Endothelial cell of umbilical vein (primary cell): ENCODE data around the gene NUBP1. TPM values are rescaled to one million over a fixed set of nuclear protein-coding genes. Genes with fewer than 3 reads are reported as not detected.

Source experiments
- BruUV-seq: library from RNA; stranded (reverse); fragments of 400-500 nt; replicated peaks from 2 replicates; lab custom pipeline; 2021; lab: Mats Ljungman, UMichigan
- CTCF ChIA-PET: fragments of 300-600, 350-600 bp; sonication (Branson Sonifier 250); formaldehyde crosslinking; loops from one replicate; lab custom pipeline; 2021; ENCODE audit warnings: antibody characterized with exemption, inconsistent platforms; lab: Charles Lee
- POLR2A ChIA-PET: fragments of 300-600, 350-600 bp; sonication (Branson Sonifier 250); formaldehyde crosslinking; loops from one replicate; lab custom pipeline; 2021; ENCODE audit warnings: antibody characterized with exemption, inconsistent platforms; lab: Charles Lee
- DNase-seq: peaks from one replicate; pipeline ENCODE4 v3.0.0-alpha.2; 2011; ENCODE audit warnings: low read depth, low spot score
- FAIRE-seq: peaks from 2 replicates; lab custom pipeline; 2011; peaks lifted over from hg19 to GRCh38; lab: Jason Lieb, UNC
- H2AFZ ChIP-seq: 2 replicates; pipeline ENCODE4 v1.6.0; 2012; ENCODE audit warnings: low read depth, low read length, control low read depth, inconsistent platforms
- H3K27ac ChIP-seq: 2 replicates; pipeline ENCODE4 v1.5.1; 2011; ENCODE audit warnings: low read depth, mild to moderate bottlenecking, control low read depth, low read length, moderate library complexity; ENCODE audit not compliant: insufficient read depth
- H3K27me3 ChIP-seq, 2 experiments: 2 replicates each; pipeline versions ENCODE4 v1.6.0 to v1.6.1; 2011; ENCODE audit warnings: low read length in 2 of 2, mixed read lengths in 1 of 2; ENCODE audit not compliant: control insufficient read depth in 2 of 2, insufficient read depth in 2 of 2
- H3K36me3 ChIP-seq, 2 experiments: 2 replicates in 1 of 2; 3 replicates in 1 of 2; pipeline ENCODE4 v1.5.1; 2011; ENCODE audit warnings: low read length in 2 of 2, mild to moderate bottlenecking in 1 of 2, moderate library complexity in 1 of 2; ENCODE audit not compliant: control insufficient read depth in 2 of 2, insufficient read depth in 2 of 2; ENCODE audit errors: extremely low read depth in 1 of 2
- H3K4me1 ChIP-seq: 3 replicates; pipeline ENCODE4 v1.5.1; 2011; ENCODE audit warnings: mild to moderate bottlenecking, low read length; ENCODE audit not compliant: control insufficient read depth, insufficient read depth; ENCODE audit errors: extremely low read depth
- H3K4me2 ChIP-seq: 2 replicates; pipeline ENCODE4 v1.6.1; 2011; ENCODE audit warnings: low read length, control low read depth, mixed read lengths; ENCODE audit not compliant: insufficient read depth
- H3K4me3 ChIP-seq, 3 experiments: fragments of 200-600 bp in 1 of 3; sonication (generic), shearing (Covaris generic) in 1 of 3; replicated peaks in 1 of 3; 2 replicates each; pipeline ENCODE4 v1.5.1; 2011 to 2016; ENCODE audit warnings: control low read depth in 3 of 3, low read length in 3 of 3, mild to moderate bottlenecking in 2 of 3, inconsistent platforms in 1 of 3, low read depth in 1 of 3, moderate library complexity in 1 of 3; ENCODE audit not compliant: insufficient read depth in 1 of 3
- H3K79me2 ChIP-seq: 2 replicates; pipeline ENCODE4 v1.6.0; 2012; ENCODE audit warnings: low read length, inconsistent platforms; ENCODE audit not compliant: control insufficient read depth, insufficient read depth
- H3K9ac ChIP-seq: replicated peaks from 2 replicates; pipeline ENCODE3; 2011; ENCODE audit warnings: low read length, control low read depth; ENCODE audit not compliant: insufficient read depth; ENCODE audit errors: extremely low read depth
- H3K9me1 ChIP-seq: replicated peaks from 3 replicates; pipeline ENCODE4 v1.6.0; 2011; ENCODE audit warnings: mild to moderate bottlenecking, low read length; ENCODE audit not compliant: control insufficient read depth, insufficient read depth; ENCODE audit errors: extremely low read depth
- H3K9me3 ChIP-seq: replicated peaks from 2 replicates; pipeline ENCODE4 v1.5.1; 2012; ENCODE audit warnings: low read length, inconsistent platforms; ENCODE audit not compliant: control insufficient read depth, insufficient read depth
- H4K20me1 ChIP-seq: replicated peaks from 2 replicates; pipeline ENCODE3; 2011; ENCODE audit warnings: mild to moderate bottlenecking, low read length; ENCODE audit not compliant: control insufficient read depth, insufficient read depth; ENCODE audit errors: extremely low read depth
- GATA2 ChIP-seq: IDR thresholded peaks from 2 replicates; pipeline ENCODE4 v1.7.0; 2011; ENCODE audit warnings: low read depth, mild to moderate bottlenecking, moderate library complexity, mixed read lengths, low read length; ENCODE audit not compliant: insufficient read length, insufficient read depth
- dilution Hi-C: fragments of 300-500 bp; cut with MboI; formaldehyde crosslinking; loops from one replicate; pipeline ENCODE4 v1.15.0; 2019; ENCODE audit warnings: low sequenced_read_pairs; ENCODE audit not compliant: extremely low pct_ligation_motif_present
- intact Hi-C: fragments of 100-400 bp; cut with micrococcal nuclease; formaldehyde crosslinking; loops from one replicate; pipeline ENCODE4 v1.10.0; 2022
- polyA plus RNA-seq, 4 experiments: library from polyadenylated mRNA; depleted of rRNA in 3 of 4; stranded (reverse) in 3 of 4; unstranded in 1 of 4; fragments of >200 nt; gene quantifications; 2 replicates each; pipeline versions ENCODE4 v1.2.1 to v1.2.3, GENCODE V29; 2011 to 2012; ENCODE audit warnings: missing spikeins in 1 of 4
- total RNA-seq: library from RNA; stranded (reverse); gene quantifications from 2 replicates; pipeline ENCODE4 v1.2.3, GENCODE V29; 2021
- TF ChIP-seq, protein P1 (sequence below), 2 donors: IDR thresholded peaks; 1 replicate in 1 of 2; 2 replicates in 1 of 2; pipeline ENCODE4 v1.5.1; 2011; ENCODE audit warnings: low read length in 2 of 2, mild to moderate bottlenecking in 2 of 2, moderate library complexity in 2 of 2, control low read depth in 1 of 2, inconsistent platforms in 1 of 2, low read depth in 1 of 2; ENCODE audit not compliant: insufficient read depth in 1 of 2; ENCODE audit errors: extremely low read depth in 1 of 2

Gene NUBP1
- total and polyA plus RNA-seq, 2 donors (not counting 3 experiments of a cell fraction or from before 2014, with no cell fraction given) = 23.6 to 30.8 TPM

DNA sequence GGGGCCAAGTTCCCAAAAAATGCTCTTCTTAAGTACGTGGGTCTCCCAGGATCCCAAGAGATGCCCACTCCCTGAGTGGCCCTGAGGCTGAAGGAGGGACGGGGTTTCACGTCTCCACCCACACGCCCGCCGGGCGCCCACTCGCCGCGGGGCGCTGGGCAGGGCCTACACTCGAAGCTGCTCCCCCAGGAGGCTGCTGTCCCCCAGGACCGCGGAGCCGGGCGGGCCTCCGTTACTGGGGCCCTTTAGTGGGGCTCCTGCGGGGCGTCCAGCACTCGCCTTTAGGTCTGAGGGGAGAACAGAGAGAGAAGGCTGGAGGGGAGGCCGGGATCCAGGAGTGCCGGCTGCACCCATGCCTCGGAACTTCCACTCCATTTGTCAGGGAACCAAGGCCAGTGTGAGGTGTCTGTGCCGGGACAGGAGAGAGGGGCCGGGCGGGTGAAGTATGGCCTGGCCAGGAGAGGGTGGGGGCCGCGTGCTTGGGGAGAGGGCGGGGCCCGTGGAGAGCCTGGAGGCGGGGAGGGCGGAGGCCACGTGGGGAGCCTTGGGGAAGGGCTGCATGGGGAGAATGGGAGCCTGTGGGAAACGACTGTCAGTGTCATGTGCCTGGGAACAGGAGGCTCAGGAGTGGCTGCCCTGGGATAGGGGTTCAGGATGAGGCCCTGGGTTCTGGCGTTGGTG lies 18.8 kb downstream of the NUBP1 start:
- Histone ChIP-seq H4K20me1 (no peaks in the 10 kb centered on the region), H3K9ac (no peak overlapping the region), H3K4me2 (no peak overlapping the region), H3K79me2 (no peaks in the 10 kb centered on the region), H3K4me1 (no peaks in the 10 kb centered on the region), H3K36me3 (peaks cover 6 to 36% of the 10 kb centered on the region in 2 experiments), H3K27me3 (no peaks in the 10 kb centered on the region), H3K9me3 (no peaks in the 10 kb centered on the region), H3K9me1 (no peaks in the 10 kb centered on the region), H3K4me3 (no peak overlapping the region), H3K27ac (no peak overlapping the region), H2AFZ (no peak overlapping the region)
- TF ChIP-seq GATA2 = no peak
- TF ChIP-seq, protein P1, sequence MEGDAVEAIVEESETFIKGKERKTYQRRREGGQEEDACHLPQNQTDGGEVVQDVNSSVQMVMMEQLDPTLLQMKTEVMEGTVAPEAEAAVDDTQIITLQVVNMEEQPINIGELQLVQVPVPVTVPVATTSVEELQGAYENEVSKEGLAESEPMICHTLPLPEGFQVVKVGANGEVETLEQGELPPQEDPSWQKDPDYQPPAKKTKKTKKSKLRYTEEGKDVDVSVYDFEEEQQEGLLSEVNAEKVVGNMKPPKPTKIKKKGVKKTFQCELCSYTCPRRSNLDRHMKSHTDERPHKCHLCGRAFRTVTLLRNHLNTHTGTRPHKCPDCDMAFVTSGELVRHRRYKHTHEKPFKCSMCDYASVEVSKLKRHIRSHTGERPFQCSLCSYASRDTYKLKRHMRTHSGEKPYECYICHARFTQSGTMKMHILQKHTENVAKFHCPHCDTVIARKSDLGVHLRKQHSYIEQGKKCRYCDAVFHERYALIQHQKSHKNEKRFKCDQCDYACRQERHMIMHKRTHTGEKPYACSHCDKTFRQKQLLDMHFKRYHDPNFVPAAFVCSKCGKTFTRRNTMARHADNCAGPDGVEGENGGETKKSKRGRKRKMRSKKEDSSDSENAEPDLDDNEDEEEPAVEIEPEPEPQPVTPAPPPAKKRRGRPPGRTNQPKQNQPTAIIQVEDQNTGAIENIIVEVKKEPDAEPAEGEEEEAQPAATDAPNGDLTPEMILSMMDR (IDR thresholded peaks at IDR 0.05; ENCODE audit: extremely low read depth in 1 of 2, insufficient read depth in 1 of 2, low read depth in 1 of 2, low read length in 2 of 2) = no peak
- no TSS peak for BruUV-seq
- ChIA-PET CTCF (no interaction called here), POLR2A (no interaction called here)
- DNase-seq (no peak), FAIRE-seq (no peak)
- dilution Hi-C loops (no loop called here), intact Hi-C loops (no loop called here)

DNA sequence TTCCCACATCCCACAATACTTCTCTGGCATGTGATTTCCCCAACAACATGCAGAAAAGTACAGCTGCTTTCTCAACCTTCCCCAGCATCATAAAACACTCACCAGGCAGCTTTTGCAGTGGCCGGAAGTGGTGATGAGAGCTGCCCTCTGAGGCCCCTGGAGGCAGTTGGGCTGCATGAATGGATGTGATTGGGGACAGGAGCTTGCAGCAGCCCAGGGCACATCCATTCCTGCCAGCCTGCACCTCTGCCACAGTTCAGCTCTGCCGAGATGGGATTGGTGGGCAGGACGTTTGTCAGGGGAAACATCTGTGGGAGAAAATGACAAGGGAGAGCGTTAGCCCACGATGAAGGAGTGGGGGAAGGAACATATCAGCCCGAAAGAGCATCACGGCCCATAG lies 19.8 kb downstream of the NUBP1 start:
- intact Hi-C loops (no loop called here), dilution Hi-C loops (no loop called here)
- FAIRE-seq (no peak), DNase-seq (no peak)
- no peak overlapping the region for H3K4me2 ChIP-seq
- no peak for TF ChIP-seq GATA2
- H3K4me1 ChIP-seq = no peaks in the 10 kb centered on the region
- H3K79me2 ChIP-seq = no peaks in the 10 kb centered on the region
- peaks cover 6 to 29% of the 10 kb centered on the region in 2 experiments for H3K36me3 ChIP-seq
- H2AFZ ChIP-seq = no peak overlapping the region
- no peak overlapping the region for H3K9ac ChIP-seq
- ChIA-PET CTCF (no interaction called here), POLR2A (no interaction called here)
- BruUV-seq = no TSS peak
- no peaks in the 10 kb centered on the region for H3K9me1 ChIP-seq
- no peaks in the 10 kb centered on the region for H3K9me3 ChIP-seq
- no peaks in the 10 kb centered on the region for H4K20me1 ChIP-seq
- no peak overlapping the region for H3K27ac ChIP-seq
- no peaks in the 10 kb centered on the region for H3K27me3 ChIP-seq
- H3K4me3 ChIP-seq = no peak overlapping the region
